Psoas muscle (tissue), 8 donors: Measurements from ENCODE around the gene SLC36A2. TPM values are rescaled to one million over a fixed set of nuclear protein-coding genes. Genes with fewer than 3 reads are reported as not detected.

Experiments used
- ATAC-seq, 4 donors: fragments of 200-7000 bp; cut with Tn5 transposase; one replicate each; pipeline ENCODE4 v1.9.1; 2020; ENCODE audit warnings: moderate library complexity in 3 of 4, mild to moderate bottlenecking in 2 of 4
- DNase-seq, 2 donors: peaks; one replicate each; pipeline ENCODE4 v3.0.0-alpha.2; 2020
- H3K27ac ChIP-seq: fragments of 200-600 bp; one replicate; pipeline ENCODE4 v1.8.0; 2022
- H3K27me3 ChIP-seq, 3 donors: fragments of 200-600 bp in 1 of 3; one replicate each; pipeline versions ENCODE4 v1.6.1 to v1.8.0; 2013 to 2022; ENCODE audit warnings: low read length in 2 of 3, mild to moderate bottlenecking in 2 of 3, moderate library complexity in 1 of 3; ENCODE audit not compliant: insufficient read depth in 3 of 3
- H3K36me3 ChIP-seq, 2 donors: fragments of 200-600 bp in 1 of 2; one replicate each; pipeline versions ENCODE4 v1.6.1 to v1.8.0; 2013 to 2022; ENCODE audit warnings: low read depth in 1 of 2, mild to moderate bottlenecking in 1 of 2, moderate library complexity in 1 of 2; ENCODE audit not compliant: insufficient read depth in 1 of 2
- H3K4me1 ChIP-seq: fragments of 200-600 bp; one replicate; pipeline ENCODE4 v1.8.0; 2022
- H3K4me3 ChIP-seq: fragments of 200-600 bp; one replicate; pipeline ENCODE4 v1.8.0; 2022; ENCODE audit warnings: mild to moderate bottlenecking
- H3K9me3 ChIP-seq: fragments of 200-600 bp; one replicate; pipeline ENCODE4 v1.8.0; 2022
- CTCF ChIP-seq: fragments of 200-600 bp; IDR thresholded peaks from one replicate; pipeline ENCODE4 v1.8.0; 2022; ENCODE audit warnings: antibody characterized with exemption
- WGBS, 3 donors: extraction: QIAGEN DNeasy Blood & Tissue Kit; methylation state at CpG; one replicate each; pipeline versions ENCODE4 v1.1.6 to v1.1.7; 2013; 5-methylcytosine and 5-hydroxymethylcytosine counted together
- intact Hi-C, 2 donors: fragments of 100-400 bp; cut with DNase I; formaldehyde crosslinking; loops; one replicate each; pipeline versions ENCODE4 v1.11.0 to v1.14.2; 2022
- polyA plus RNA-seq, 3 donors: library from polyadenylated mRNA; stranded (reverse); fragments of 200-250 nt; gene quantifications; one replicate each; pipeline ENCODE4 v1.2.3, GENCODE V29; 2013
- total RNA-seq, 4 donors: library from RNA; stranded (reverse); fragmentation: NEBNext Ultra II Directional in 2 of 4; extraction: Animal tissue kit (Norgen Biotek cat#: 25700) in 2 of 4; gene quantifications; one replicate each; pipeline versions ENCODE4 v1.2.1 to v1.2.4, GENCODE V29; 2021 to 2023
- donor health status: healthy with polysubstance abuse.
- donor health status: DM: no; HTN: no; CAD: no; lungs with moderate emphysema.
- donor health status: Bipolar disorder and iron deficiency.
- donor health status: healthy.
- donor health status: DM: yes; HTN: yes; CAD: no.
- donor health status: DM: no; HTN: no; CAD: no.
- donor health status: DM: no; HTN: no; CAD: no.
- donor health status: DM: yes; HTN: yes; CAD: no.

The SLC36A2 gene
- total and polyA plus RNA-seq, 7 donors: 2.7 to 37.4 (median 13.1) TPM

- DNase-seq (no peak), ATAC-seq (no peak)
- Histone ChIP-seq H3K27me3 (no peaks in the 10 kb centered on the region), H3K36me3 (no peaks in the 10 kb centered on the region), H3K9me3 (no peaks in the 10 kb centered on the region), H3K27ac (no peak overlapping the region), H3K4me1 (no peaks in the 10 kb centered on the region), H3K4me3 (no peak overlapping the region)
- 70 to 73% (median 72%) methylated on average over 2 of the region's 2 CpGs for WGBS, 3 donors
- intact Hi-C loops: no loop called here
- TF ChIP-seq CTCF: no peak
These were observed 50.4 kb downstream of the SLC36A2 start for GRCh38 chr5:151296974-151297373.

GRCh38 chr5:151296478-151296830, 50.9 kb downstream of the SLC36A2 start:
- Histone ChIP-seq H3K4me3 (no peak overlapping the region), H3K36me3 (no peaks in the 10 kb centered on the region), H3K27me3 (no peaks in the 10 kb centered on the region), H3K9me3 (no peaks in the 10 kb centered on the region), H3K27ac (no peak overlapping the region), H3K4me1 (no peaks in the 10 kb centered on the region)
- no peak for DNase-seq
- WGBS, 3 donors: 76 to 82% (median 78%) methylated on average over 1 of the region's 1 CpG
- no peak for TF ChIP-seq CTCF
- intact Hi-C loops: no loop called here
- no peak for ATAC-seq

- WGBS, 3 donors: 34 to 49% (median 43%) methylated on average over 7 of the region's 7 CpGs
- Histone ChIP-seq H3K27me3 (no peaks in the 10 kb centered on the region), H3K4me1 (no peaks in the 10 kb centered on the region), H3K4me3 (no peak overlapping the region), H3K27ac (no peak overlapping the region), H3K36me3 (no peaks in the 10 kb centered on the region), H3K9me3 (no peaks in the 10 kb centered on the region)
- intact Hi-C loops: no loop called here
- DNase-seq (no peak), ATAC-seq (no peak)
- no peak for TF ChIP-seq CTCF
These were observed 51.4 kb downstream of the SLC36A2 start for GRCh38 chr5:151295791-151296477.

GRCh38 chr5:151295138-151295537, 52.2 kb downstream of the SLC36A2 start:
- WGBS, 3 donors: 69 to 77% (median 73%) methylated on average over 5 of the region's 5 CpGs
- Histone ChIP-seq H3K27me3 (no peaks in the 10 kb centered on the region), H3K36me3 (no peaks in the 10 kb centered on the region), H3K4me3 (no peak overlapping the region), H3K27ac (no peak overlapping the region), H3K4me1 (no peaks in the 10 kb centered on the region), H3K9me3 (no peaks in the 10 kb centered on the region)
- no peak for TF ChIP-seq CTCF
- no peak for ATAC-seq
- DNase-seq: no peak
- intact Hi-C loops: no loop called here

GRCh38 chr5:151293624-151294023, 53.7 kb downstream of the SLC36A2 start:
- no peaks in the 10 kb centered on the region for H3K4me1 ChIP-seq
- no peaks in the 10 kb centered on the region for H3K27me3 ChIP-seq
- no peak overlapping the region for H3K4me3 ChIP-seq
- 44 to 56% (median 53%) methylated on average over 4 of the region's 4 CpGs for WGBS, 3 donors
- no peaks in the 10 kb centered on the region for H3K36me3 ChIP-seq
- no peak for TF ChIP-seq CTCF
- intact Hi-C loops: no loop called here
- H3K27ac ChIP-seq: no peak overlapping the region
- no peaks in the 10 kb centered on the region for H3K9me3 ChIP-seq
- ATAC-seq (no peak), DNase-seq (no peak)
